HAP-1 (cell line): ENCODE measurements around the gene ANKRD26.

Experiments
- DNase-seq, 2 experiments: peaks; one replicate each; pipeline ENCODE4 v3.0.0-alpha.2; 2016 to 2020; ENCODE audit warnings: low spot score in 2 of 2
- H3K27me3 ChIP-seq: fragments of 250-450 bp; sonication (Bioruptor Pico); 2 replicates; pipeline ENCODE4 v1.5.1; 2020; ENCODE audit warnings: low read depth, mild to moderate bottlenecking, moderate library complexity
- H3K36me3 ChIP-seq: fragments of 250-450 bp; sonication (Bioruptor Pico); replicated peaks from 2 replicates; pipeline ENCODE4 v1.5.1; 2020; ENCODE audit warnings: mild to moderate bottlenecking
- H3K4me1 ChIP-seq: fragments of 250-450 bp; sonication (Bioruptor Pico); 2 replicates; pipeline ENCODE4 v1.5.1; 2020; ENCODE audit warnings: mild to moderate bottlenecking
- H3K4me3 ChIP-seq: fragments of 250-450 bp; sonication (Bioruptor Pico); 2 replicates; pipeline ENCODE4 v1.5.1; 2020; ENCODE audit warnings: mild to moderate bottlenecking, moderate library complexity
- H3K9me3 ChIP-seq: fragments of 250-450 bp; sonication (Bioruptor Pico); 2 replicates; pipeline ENCODE4 v1.5.1; 2020; ENCODE audit warnings: mild to moderate bottlenecking, moderate library complexity
- in situ Hi-C: fragments of 300-500 bp; cut with MboI; formaldehyde crosslinking; loops from 3 replicates; pipeline ENCODE4 v1.14.3; 2020; ENCODE audit warnings: low sequenced_read_pairs, inconsistent platforms, mixed read lengths

The ANKRD26 gene

DNA sequence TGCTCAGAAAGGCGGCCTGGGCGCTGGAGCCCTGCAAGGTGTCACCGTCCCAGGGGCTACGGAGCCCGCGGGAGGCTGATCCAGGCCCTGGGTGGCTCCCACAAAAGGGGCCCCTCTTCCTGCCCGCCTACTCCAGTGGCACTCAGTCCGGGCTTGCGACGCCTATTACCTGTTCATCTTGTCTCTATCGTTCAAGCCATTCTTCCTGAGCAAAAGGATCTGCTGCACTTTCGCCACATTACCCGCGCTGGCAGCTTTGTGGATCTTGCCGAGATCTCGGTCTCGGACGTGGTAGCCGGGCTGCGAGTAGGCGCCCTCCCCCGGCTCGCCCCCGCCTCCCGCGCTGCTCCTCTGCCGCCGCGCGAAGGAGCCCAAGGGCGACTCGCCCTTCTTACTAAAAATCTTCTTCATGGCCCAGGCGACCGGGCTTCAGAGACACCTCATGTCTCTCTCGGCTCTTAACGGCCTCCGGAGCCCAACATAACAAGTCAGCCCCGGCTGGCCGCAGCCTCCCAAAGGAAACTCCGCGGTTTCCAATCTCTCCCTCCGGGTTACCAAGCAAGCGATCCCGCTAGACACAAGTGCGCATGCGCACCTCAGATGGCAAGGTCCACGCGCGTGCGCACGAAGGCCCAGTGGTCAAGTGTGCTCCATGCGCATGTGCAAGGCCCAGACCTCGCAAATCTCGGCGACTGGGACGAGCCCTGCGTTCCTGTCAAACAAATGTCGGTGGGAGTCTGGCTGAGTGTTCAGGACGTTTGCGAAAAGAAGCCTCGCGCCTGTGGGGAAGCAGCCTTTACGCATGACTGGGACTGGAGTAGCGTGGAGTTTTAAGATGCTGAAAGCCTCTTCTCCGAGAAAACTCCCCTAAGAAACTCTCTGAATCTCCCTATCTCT lies at the start of gene ANKRD26:
TSS of gene ANKRD26 (minus strand) at position 579 of the 897 bp plus-strand sequence. CDS start at position 411, 168 bp downstream.
- Histone ChIP-seq H3K27me3 (no peaks in the 10 kb centered on the region), H3K36me3 (no peaks in the 10 kb centered on the region; the same call in 1 of the 2 replicates), H3K4me3 (peak within 1 kb of the TSS; percentile 81), H3K4me1 (peaks cover 7% of the 10 kb centered on the region), H3K9me3 (no peaks in the 10 kb centered on the region)
- DNase-seq, result peak; percentile 97
- in situ Hi-C loops, result loop anchor here (25.0 kb wide), 1 partner anchor 363 kb away; no protein-coding TSS in a partner anchor

DNA sequence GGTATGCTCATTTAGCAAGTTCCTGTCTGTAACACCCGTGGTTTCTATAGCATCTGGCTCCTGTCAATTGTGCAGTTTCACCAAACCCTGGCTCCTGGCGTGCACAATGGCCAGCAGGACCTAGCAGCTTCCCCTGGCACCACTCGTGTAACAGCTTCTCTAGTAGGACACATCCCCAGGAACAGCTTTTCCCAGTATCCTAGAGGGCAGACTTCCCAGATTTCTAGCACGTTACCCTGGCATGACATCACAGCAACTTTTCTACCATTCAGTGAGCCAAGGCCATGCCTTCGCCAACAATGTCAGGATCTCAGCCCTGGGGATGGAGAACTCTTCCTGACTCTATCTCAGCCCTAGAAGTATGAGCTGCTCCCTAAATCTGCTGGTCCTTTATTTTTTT lies 47.4 kb upstream of the ANKRD26 start:
- H3K4me1 ChIP-seq, result peaks cover 27% of the 10 kb centered on the region
- DNase-seq, result no peak
- no peaks in the 10 kb centered on the region for H3K27me3 ChIP-seq
- H3K4me3 ChIP-seq, result no peak overlapping the region
- in situ Hi-C loops, result no loop called here
- no peaks in the 10 kb centered on the region for H3K9me3 ChIP-seq
- peaks cover 39% of the 10 kb centered on the region for H3K36me3 ChIP-seq

DNA sequence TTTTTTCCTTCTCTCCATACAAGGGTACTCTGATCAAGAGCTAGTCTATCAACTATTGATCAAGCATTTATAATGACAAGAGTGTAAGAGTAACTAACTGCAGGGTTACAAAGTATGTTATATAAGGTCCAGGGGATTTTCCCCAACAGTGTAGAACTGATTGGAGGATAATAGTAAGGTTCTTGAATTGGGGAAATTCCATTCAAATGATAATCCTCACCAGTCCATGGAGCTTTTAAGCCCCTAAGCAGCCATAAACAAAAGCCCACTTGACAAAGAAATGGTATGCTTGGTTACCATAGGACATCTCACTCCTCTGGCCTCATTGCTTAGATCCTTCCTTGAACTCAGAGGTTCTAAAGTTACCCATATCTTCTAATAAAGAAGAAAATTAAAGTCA lies 45.6 kb upstream of the ANKRD26 start:
- peak; percentile 63 to 99 for DNase-seq
- no peaks in the 10 kb centered on the region for H3K9me3 ChIP-seq
- no peaks in the 10 kb centered on the region for H3K27me3 ChIP-seq
- in situ Hi-C loops, result no loop called here
- H3K36me3 ChIP-seq, result peaks cover 56% of the 10 kb centered on the region
- peaks cover 22% of the 10 kb centered on the region for H3K4me1 ChIP-seq
- no peak overlapping the region for H3K4me3 ChIP-seq

DNA sequence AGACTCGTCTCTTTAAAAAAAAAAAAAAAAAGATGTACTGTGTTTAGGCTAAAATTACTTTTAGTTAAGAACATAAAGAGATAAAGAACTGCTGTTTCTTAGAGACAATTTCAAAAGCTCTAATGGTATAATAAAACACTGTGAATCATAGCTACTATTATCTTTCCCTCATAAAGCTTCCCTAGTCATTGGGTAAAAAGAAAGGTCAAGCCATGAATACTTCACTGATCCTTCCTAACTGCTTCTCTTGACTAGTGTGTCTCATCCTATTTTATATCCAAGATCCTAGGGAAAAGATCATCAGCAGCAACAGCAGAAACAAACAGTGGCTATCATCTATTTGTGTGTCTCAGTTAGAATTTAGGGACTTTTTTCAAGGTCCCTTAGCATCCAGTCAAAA lies 43.4 kb upstream of the ANKRD26 start:
- Histone ChIP-seq H3K27me3 (no peaks in the 10 kb centered on the region), H3K4me3 (no peak overlapping the region), H3K4me1 (peaks cover 22% of the 10 kb centered on the region), H3K36me3 (peaks cover 74% of the 10 kb centered on the region), H3K9me3 (no peaks in the 10 kb centered on the region)
- in situ Hi-C loops, result no loop called here
- no peak for DNase-seq

DNA sequence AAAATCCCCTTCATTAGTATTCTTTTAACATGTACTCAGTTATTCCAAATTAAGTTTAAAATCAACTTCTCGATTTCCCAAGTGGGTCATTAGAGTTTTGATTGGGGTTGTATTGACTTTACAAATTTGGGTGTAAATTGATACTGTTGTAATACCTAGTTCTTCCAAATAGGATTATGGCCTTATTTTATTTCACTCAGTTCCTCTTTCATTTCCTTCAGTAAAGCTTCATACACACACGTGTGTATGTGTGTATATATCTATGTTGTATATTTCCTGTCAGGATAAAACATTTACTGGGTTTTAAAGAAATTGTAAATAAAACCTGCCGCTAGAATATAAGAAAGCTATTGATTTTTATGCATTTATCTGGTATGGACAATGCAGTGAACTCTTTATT lies 38.0 kb upstream of the ANKRD26 start:
- in situ Hi-C loops, result no loop called here
- H3K4me3 ChIP-seq, result no peak overlapping the region
- H3K4me1 ChIP-seq, result no peaks in the 10 kb centered on the region
- no peak for DNase-seq
- no peaks in the 10 kb centered on the region for H3K9me3 ChIP-seq
- no peaks in the 10 kb centered on the region for H3K27me3 ChIP-seq
- peaks cover 82% of the 10 kb centered on the region for H3K36me3 ChIP-seq

DNA sequence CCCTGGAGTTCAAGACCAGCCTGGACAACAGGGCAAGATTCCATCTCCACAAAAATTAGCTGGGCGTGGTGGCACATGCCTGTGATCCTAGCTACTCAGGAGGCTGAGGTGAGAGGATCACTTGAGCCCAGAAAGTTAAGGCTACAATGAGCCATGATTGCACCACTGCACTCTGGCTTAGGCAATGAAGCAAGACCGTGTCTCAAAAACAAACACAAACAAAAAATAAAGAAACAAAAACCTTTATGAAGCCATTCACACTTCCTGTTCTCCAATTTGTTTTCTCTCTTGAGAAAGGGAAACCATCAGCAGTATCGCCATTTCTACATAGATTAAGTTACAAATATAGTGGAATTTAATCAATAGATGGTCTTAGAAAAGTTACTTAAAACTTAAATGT lies 34.1 kb upstream of the ANKRD26 start:
- Histone ChIP-seq H3K27me3 (no peaks in the 10 kb centered on the region), H3K4me1 (no peaks in the 10 kb centered on the region), H3K9me3 (no peaks in the 10 kb centered on the region), H3K36me3 (peaks cover 88% of the 10 kb centered on the region), H3K4me3 (no peak overlapping the region)
- in situ Hi-C loops, result no loop called here
- no peak for DNase-seq

DNA sequence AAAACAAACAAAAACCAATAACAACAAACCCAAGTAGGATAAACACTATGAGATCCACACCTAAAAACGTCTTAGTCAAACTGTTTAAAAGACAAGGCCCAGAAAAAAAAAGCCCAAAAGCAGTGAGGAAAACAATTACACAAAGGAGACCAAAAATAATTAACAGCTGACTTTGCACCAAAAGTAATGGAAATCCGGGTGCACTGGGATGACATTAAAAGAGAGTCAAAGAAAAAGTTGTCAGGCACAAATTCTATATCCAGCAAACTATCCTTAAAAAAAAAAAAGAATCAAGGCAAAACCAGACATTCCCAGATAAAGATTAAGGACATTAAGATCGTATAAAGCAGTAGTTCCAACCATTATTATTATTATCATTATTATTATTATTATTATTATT lies 7.9 kb upstream of the ANKRD26 start:
- DNase-seq, result no peak
- in situ Hi-C loops, result no loop called here
- Histone ChIP-seq H3K9me3 (no peaks in the 10 kb centered on the region), H3K27me3 (no peaks in the 10 kb centered on the region), H3K4me1 (no peaks in the 10 kb centered on the region), H3K4me3 (no peak overlapping the region), H3K36me3 (peaks cover 26% of the 10 kb centered on the region)

DNA sequence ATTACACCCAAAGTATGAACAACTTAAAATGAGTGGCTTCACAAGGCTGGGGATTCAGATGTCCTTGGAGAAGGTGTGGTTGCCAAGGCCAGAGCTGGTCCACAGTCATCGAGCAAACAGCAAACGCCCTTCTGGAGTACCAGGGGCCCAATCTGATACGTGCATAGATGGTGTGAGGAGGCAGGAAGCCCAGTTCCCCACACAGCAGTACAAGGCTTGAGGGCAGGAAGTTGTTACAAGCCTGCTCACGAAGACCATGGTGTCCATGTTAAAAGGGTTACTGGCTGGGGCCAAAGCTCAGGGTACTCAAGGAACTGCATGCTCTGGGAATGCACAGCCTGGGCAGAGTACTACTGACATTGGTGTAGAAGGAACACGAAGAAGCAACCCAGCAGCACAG lies 4.6 kb upstream of the ANKRD26 start:
- H3K9me3 ChIP-seq, result no peaks in the 10 kb centered on the region
- H3K36me3 ChIP-seq, result peaks cover 4% of the 10 kb centered on the region
- H3K4me3 ChIP-seq, result no peak overlapping the region
- no peaks in the 10 kb centered on the region for H3K4me1 ChIP-seq
- DNase-seq, result no peak
- in situ Hi-C loops, result no loop called here
- H3K27me3 ChIP-seq, result no peaks in the 10 kb centered on the region

DNA sequence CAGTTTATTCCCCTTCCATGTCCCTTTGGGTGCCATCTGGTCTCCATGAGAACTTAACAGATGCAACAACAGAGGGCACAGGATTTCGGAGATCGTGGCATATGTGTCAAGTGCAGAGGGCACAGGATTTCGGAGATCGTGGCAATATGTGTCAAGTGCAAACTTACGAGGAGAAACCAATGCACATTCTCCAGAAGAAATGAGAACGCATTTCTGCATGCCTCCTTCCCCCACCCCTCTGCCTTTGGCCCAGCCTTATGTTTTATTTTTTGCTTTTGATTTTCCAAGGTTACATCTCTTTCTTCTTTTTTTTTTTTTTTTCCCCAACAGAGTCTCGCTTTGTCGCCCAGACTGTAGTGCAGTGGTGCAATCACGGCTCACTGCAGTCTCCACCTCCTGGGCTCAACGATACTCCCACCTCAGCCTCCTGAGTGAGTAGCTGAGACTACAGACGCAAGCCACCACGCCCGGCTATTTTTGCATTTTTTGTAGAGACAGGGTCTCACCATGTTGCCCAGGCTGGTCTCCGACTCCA lies 586 bp upstream of the ANKRD26 start:
- H3K4me1 ChIP-seq, result peaks cover 7% of the 10 kb centered on the region
- no peak for DNase-seq
- in situ Hi-C loops, result no loop called here
- H3K27me3 ChIP-seq, result no peaks in the 10 kb centered on the region
- peak overlapping the region; percentile 81 for H3K4me3 ChIP-seq
- no peaks in the 10 kb centered on the region for H3K9me3 ChIP-seq
- H3K36me3 ChIP-seq, result no peaks in the 10 kb centered on the region; the same call in 1 of the 2 replicates

DNA sequence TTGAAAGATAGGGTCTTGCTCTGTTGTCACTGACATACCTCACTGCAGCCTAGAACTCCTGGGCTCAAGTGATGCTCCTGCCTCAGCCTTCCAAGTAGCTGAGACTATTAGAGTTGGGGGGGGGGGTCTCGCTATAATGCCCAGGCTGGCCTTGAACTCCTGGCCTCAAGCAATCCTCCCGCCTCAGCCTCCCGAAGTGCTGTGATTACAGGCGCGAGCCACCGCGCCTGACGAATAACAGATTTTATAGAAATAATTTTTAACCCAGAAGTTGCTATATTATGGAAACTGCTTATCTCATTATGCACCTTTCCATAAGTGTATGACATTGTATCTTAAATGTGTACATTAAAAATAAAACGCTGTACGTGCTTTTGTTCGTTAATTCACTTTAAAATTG lies 846 bp downstream of the ANKRD26 start:
- Histone ChIP-seq H3K36me3 (no peaks in the 10 kb centered on the region; the same call in 1 of the 2 replicates), H3K27me3 (no peaks in the 10 kb centered on the region), H3K4me3 (peak overlapping the region; percentile 81), H3K9me3 (no peaks in the 10 kb centered on the region), H3K4me1 (peaks cover 7% of the 10 kb centered on the region)
- in situ Hi-C loops, result loop anchor here (25.0 kb wide), 1 partner anchor 362 kb away; no protein-coding TSS in a partner anchor
- no peak for DNase-seq

DNA sequence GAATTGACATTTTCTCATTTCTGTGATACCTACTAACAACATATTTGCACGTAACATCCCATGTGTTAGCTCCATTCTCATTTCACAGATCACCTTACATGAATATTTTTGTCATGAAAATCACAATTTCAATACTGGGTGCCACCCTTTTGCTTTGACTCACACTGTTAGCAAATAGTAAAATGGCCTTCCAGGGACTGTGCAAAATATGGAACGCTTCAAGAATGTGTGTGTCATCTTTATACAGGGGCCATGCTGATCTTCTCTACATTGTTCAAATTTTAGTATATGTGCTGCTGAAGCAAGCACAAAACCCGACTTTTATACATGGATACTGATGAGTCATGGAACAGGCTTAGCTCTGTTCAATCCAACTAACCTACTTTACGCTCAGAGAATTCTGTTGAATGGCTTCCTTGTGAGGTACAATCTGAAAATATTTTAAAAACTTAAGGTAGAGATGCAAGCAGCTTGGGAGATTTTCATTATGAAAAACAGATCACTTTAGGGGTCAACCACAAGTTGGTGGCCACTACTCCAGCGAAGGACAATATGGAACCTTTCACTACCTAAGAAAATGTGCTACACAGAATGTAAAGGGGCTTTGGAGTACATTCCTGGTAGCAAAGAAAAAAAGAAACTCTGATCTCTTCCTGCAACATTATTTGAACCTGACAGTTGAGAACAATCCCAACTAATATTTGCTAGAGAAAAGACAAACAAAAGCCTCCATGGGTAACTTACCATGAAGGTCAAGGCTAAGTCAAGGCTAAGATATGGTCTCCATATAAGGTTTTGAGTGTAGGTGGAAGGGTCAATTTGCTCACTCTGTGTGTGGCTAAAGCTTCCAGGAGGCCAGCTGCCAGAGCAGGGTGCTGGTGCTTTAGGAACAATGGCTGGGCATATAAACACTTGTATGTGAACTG lies 11.9 kb downstream of the ANKRD26 start:
- Histone ChIP-seq H3K27me3 (no peaks in the 10 kb centered on the region), H3K36me3 (peaks cover 38% of the 10 kb centered on the region), H3K4me3 (no peak overlapping the region), H3K4me1 (no peaks in the 10 kb centered on the region), H3K9me3 (no peaks in the 10 kb centered on the region)
- DNase-seq, result no peak
- in situ Hi-C loops, result loop anchor here (25.0 kb wide), 1 partner anchor 351 kb away; no protein-coding TSS in a partner anchor

DNA sequence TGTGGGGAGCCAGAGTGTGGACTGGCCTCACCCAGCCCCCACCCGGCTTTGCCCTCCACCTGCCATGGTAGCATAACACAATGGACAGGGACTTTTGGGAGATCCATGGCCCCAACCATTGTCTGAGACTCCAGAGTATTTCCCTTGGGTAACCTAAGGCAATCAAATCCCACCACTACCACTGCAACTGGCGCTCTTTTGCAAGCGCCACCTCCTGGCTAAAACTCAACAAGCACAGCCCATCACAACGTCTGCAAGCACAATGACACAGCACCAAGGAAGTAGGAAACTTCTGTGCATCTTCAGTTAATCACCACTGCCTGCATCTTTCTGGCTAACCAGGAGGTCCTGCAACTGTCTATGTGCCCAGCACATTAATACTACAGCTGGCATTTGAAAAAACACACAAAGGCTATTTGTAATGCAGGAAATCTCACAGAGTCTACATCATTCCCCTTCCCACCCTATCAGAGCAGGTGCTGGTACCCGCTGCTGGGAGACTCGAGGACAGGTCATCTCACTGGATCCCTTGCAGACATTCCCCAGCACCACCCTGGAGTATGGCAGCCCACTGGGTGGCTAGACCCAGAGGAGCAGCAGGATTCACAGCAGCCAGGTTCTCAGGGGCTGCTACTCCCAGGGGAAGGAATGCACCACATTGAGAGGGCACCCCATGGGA lies 27.7 kb downstream of the ANKRD26 start:
- DNase-seq, result no peak
- in situ Hi-C loops, result no loop called here
- H3K4me1 ChIP-seq, result no peaks in the 10 kb centered on the region
- H3K4me3 ChIP-seq, result no peak overlapping the region
- peaks cover 50% of the 10 kb centered on the region for H3K36me3 ChIP-seq
- no peaks in the 10 kb centered on the region for H3K27me3 ChIP-seq
- H3K9me3 ChIP-seq, result no peaks in the 10 kb centered on the region

DNA sequence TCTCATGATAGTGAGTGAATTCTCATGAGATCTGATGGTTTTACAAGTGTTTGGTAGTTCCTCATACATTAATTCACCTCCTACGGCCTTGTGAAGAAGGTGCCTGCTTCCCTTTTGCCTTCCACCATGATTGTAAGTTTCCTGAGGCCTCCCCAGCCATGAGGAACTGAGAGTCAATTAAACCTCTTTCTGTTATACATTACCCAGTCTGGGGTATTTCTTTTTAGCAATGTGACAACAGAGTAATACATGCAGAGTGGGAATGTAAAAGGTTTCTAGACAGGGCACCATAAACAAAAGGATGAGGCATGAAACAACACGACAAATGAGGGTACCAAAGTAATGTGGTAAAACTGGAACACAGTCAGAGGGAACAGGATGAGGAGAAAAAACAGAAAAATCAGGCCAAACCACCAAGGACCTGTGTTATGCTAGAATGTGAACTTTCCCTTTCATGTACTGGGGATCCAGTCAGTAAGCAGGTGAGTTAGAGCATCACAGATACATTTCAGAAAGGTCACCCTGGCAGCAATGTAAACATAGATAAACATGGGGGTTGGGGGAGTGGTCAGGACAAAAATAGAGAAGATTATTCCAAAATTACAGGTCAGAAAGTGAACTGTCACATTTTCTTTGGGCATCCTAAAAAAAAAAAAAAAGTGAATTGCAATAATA lies 31.9 kb downstream of the ANKRD26 start:
- Histone ChIP-seq H3K36me3 (peaks cover 30% of the 10 kb centered on the region), H3K9me3 (no peaks in the 10 kb centered on the region), H3K27me3 (no peaks in the 10 kb centered on the region), H3K4me3 (no peak overlapping the region), H3K4me1 (no peaks in the 10 kb centered on the region)
- in situ Hi-C loops, result no loop called here
- no peak for DNase-seq
